Dermis microvascular lymphatic vessel endothelial cell (primary cell): ENCODE results near the gene HSD11B1L. TPM values are rescaled to one million over a fixed set of nuclear protein-coding genes. Genes with fewer than 3 reads are reported as not detected.
"Not testable (repeated sequence)": the region's sequence is repeated elsewhere in the genome, so short reads cannot be mapped to it uniquely, and the experiment has no call there.

Experiments
- DNase-seq, 2 donors: peaks; one replicate each; pipeline versions ENCODE4 v3.0.0 to v3.0.0-alpha.2; 2010; ENCODE audit warnings: low read depth in 2 of 2
- total RNA-seq: library from RNA; depleted of rRNA; stranded (reverse); fragments of >200 nt; gene quantifications from 2 replicates; pipeline ENCODE4 v1.2.1, GENCODE V29; 2014

Gene HSD11B1L
- total RNA-seq, 1 donor from 2014 or later: 3.3 TPM

DNA sequence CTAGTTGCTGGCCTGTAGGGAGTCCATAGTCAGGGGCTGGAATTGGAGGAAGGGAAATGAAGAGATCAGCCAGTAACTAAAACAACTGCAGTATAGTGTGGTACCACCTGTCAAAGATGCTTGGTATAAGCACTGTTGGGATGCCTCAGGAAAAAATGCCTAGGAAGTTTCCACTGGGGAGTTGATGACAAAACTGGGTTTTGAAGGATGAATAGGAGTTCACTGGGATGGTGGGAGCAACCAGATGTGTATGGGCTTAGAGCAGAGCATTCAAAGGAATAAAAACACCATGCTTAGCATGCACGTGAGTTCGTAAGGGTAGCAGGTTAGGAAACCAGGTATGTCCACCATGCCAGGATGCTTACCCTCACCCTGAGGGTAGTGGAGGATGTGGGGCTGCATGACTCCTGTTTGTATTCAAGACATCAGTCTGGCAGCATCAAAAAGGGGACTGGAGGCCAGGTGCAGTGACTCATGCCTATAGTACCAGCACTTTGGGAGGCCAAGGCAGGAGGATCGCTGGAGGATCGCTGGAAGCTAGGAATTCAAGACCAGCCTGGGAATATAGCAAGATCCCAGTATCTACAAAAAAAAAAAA lies 46.7 kb downstream of the HSD11B1L start:
- DNase-seq: no peak

DNA sequence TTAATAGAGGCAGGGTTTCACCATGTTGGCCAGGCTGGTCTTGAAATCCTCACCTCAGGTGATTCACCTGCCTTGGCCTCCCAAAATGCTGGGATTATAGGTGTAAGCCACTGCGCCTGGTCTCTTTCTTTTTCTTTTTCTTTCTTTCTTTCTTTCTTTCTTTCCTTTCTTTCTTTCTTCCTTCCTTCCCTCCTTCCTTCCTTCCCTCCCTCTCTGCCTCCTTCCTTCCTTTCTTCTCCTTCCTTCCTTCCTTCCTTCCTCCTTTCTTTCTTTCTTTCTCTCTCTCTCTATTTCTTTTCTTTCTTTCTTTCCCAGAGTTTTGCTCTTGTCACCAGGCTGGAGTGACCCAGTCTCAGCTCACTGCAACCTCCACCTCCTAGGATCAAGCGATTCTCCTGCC lies 52.3 kb downstream of the HSD11B1L start:
- DNase-seq: not testable (repeated sequence)

Other genes starting within 250 kb of the HSD11B1L start
- gene ZNRF4, start 225.6 kb upstream of the HSD11B1L start, total RNA-seq: not detected in 2 replicates
- gene TINCR, start 113.1 kb upstream of the HSD11B1L start, total RNA-seq: not detected in 2 replicates
- gene SAFB2, start 58.3 kb upstream of the HSD11B1L start, total RNA-seq: 19.4 and 23.0 TPM in 2 replicates
- 35.7 and 56.4 TPM in 2 replicates for gene SAFB, start 57.9 kb upstream of the HSD11B1L start, total RNA-seq
- gene MICOS13, start 511 bp upstream of the HSD11B1L start, total RNA-seq: 29.6 and 46.2 TPM in 2 replicates
- gene RPL36, start 9.3 kb downstream of the HSD11B1L start, total RNA-seq: 442 and 761 TPM in 2 replicates
- gene LONP1, start 39.1 kb downstream of the HSD11B1L start, total RNA-seq: 49.9 and 56.9 TPM in 2 replicates
- not detected in 2 replicates for gene CATSPERD, start 39.6 kb downstream of the HSD11B1L start, total RNA-seq
- 0.39 and 0.51 TPM in 2 replicates for gene PRR22, start 103.7 kb downstream of the HSD11B1L start, total RNA-seq
- 22.9 and 29.2 TPM in 2 replicates for gene DUS3L, start 110.1 kb downstream of the HSD11B1L start, total RNA-seq
- gene NRTN, start 124.0 kb downstream of the HSD11B1L start, total RNA-seq: 0.13 and 0.51 TPM in 2 replicates
- gene FUT6, start 158.7 kb downstream of the HSD11B1L start, total RNA-seq: not detected in 2 replicates
- gene FUT3, start 170.4 kb downstream of the HSD11B1L start, total RNA-seq: not detected in 2 replicates
- gene FUT5, start 189.5 kb downstream of the HSD11B1L start, total RNA-seq: not detected in 2 replicates
- gene NDUFA11, start 222.8 kb downstream of the HSD11B1L start, total RNA-seq: 242 and 246 TPM in 2 replicates
- 4.2 and 6.4 TPM in 2 replicates for gene VMAC, start 223.8 kb downstream of the HSD11B1L start, total RNA-seq
- gene CAPS, start 233.2 kb downstream of the HSD11B1L start, total RNA-seq: 1.7 and 3.4 TPM in 2 replicates